Activated naive CD8-positive, alpha-beta T cell treated with anti-CD3 and anti-CD28 coated beads, Interleukin-2, amount 50 U/mL, for 24 hours (primary cell): ENCODE data around the gene COX4I1.

Experiments used
- ATAC-seq: fragments of 150-1000 bp; cut with Tn5 transposase; one replicate; pipeline ENCODE4 v1.10.0; 2021
- DNase-seq: peaks from one replicate; pipeline ENCODE4 v3.0.0; 2021
- H3K27ac Mint-ChIP-seq: one replicate; pipeline ENCODE4 v1.8.0; 2021; ENCODE audit warnings: mild to moderate bottlenecking, mixed read lengths
- H3K27me3 Mint-ChIP-seq: one replicate; pipeline ENCODE4 v1.8.0; 2021; ENCODE audit warnings: mixed read lengths
- H3K36me3 Mint-ChIP-seq: one replicate; pipeline ENCODE4 v1.8.0; 2021; ENCODE audit warnings: low read depth, mixed read lengths
- H3K4me1 Mint-ChIP-seq: one replicate; pipeline ENCODE4 v1.8.0; 2021; ENCODE audit warnings: mixed read lengths
- H3K4me3 Mint-ChIP-seq: one replicate; pipeline ENCODE4 v1.8.0; 2021; ENCODE audit warnings: mild to moderate bottlenecking, moderate library complexity, mixed read lengths
- H3K9me3 Mint-ChIP-seq: one replicate; pipeline ENCODE4 v1.8.0; 2021; ENCODE audit warnings: mixed read lengths

COX4I1 gene

DNA sequence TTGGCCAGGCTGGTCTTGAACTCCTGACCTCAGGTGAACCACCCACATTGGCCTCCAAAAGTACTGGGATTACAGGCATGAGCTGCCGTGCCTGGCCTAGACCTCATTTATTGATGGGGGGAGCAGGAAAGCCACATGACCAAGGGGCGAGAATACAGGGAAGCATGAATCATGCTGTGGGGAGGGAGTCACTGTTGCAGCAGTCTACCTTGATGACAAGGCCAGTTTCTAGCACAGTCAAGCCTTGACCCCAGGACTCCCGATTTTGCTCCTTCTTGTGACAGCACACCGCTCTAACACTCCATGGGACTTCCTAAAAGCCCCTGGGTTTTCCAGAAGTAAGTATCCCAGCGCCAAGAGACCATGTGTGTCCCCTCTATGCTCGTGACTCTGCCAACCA, 56.6 kb downstream of the COX4I1 start:
- peaks cover 13% of the 10 kb centered on the region for H3K27me3 Mint-ChIP-seq
- H3K9me3 Mint-ChIP-seq, result peaks cover 5% of the 10 kb centered on the region
- no peaks in the 10 kb centered on the region for H3K36me3 Mint-ChIP-seq
- DNase-seq (no peak), ATAC-seq (peak; percentile 57)
- no peak overlapping the region for H3K27ac Mint-ChIP-seq
- no peak overlapping the region for H3K4me3 Mint-ChIP-seq
- H3K4me1 Mint-ChIP-seq, result peaks cover 36% of the 10 kb centered on the region

DNA sequence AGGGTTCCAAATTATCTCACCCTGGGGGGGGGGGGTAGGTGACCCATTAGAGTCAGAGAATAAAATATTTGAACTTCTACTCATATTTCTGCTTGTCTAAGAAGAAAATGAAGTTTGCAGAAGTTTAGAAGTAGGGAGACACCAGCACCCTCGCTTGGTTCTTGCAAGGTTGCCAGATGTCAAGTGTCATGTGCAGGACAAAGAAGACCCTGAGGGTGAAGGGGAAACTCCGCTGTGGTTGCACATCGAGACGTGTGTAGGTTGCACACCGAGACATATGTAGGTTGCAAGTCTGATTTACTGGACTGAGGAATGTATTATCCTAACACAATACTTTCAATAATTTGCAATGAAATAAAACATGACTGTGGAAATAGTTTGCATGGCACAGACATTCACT, 57.1 kb downstream of the COX4I1 start:
- no peak for DNase-seq
- Mint-ChIP-seq H3K27me3 (peaks cover 13% of the 10 kb centered on the region), H3K4me1 (peaks cover 36% of the 10 kb centered on the region)

More for the DNA sequence above, 57.1 kb downstream of the COX4I1 start:
- Mint-ChIP-seq H3K4me3 (no peak overlapping the region), H3K27ac (no peak overlapping the region), H3K9me3 (peaks cover 5% of the 10 kb centered on the region), H3K36me3 (no peaks in the 10 kb centered on the region)
- ATAC-seq, result no peak
